Measurements from ENCODE around the gene ADISSP.
A peak's percentile ranks its signal among the peaks of the same experiment; 100 is the strongest.

The ADISSP gene

DNA sequence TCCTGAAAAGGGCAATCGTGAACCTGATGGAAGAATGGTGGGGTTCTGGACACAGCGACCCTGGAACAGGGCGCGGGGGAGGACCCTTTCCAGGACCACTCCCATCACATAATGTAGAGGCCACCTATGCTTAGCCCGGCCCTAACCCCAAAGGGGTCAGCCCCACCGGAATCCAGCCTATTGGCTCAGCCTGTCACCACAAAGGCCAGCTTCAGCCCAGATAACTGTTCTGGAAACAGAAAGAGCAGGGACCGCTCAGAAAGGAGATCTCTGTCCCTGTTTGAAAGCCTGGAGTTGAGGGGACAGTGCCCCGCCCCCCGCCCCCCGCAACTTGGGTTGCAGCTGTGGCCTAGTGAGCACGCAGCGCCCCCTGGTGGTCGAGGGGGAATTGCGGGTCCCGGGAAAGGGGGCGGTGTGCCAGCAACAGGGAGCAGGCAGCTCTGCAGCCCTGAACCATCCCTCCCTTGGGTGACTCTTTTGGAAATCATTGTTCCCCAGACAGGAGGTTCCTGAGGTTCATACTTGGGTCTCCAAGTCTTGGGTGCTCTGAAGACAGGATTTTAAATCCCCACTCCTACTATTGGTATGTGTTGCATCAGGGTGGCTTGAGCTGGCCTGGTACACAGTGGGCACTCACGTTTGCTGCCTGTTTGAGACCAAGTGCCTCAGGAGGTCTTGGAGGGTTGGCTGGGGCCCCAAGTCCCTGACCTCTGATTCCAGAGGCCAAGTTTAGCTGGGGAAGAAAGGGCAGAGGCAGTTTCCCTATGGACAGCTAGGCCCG is 56.7 kb downstream of the ADISSP start:
- DNase-seq = peak; percentile 77

- no peak for DNase-seq
Measured at GRCh38 chr20:3710011-3710466, 57.5 kb downstream of the ADISSP start.

- no peak for DNase-seq
Measured at GRCh38 chr20:3707508-3707899, 60.0 kb downstream of the ADISSP start.

DNA sequence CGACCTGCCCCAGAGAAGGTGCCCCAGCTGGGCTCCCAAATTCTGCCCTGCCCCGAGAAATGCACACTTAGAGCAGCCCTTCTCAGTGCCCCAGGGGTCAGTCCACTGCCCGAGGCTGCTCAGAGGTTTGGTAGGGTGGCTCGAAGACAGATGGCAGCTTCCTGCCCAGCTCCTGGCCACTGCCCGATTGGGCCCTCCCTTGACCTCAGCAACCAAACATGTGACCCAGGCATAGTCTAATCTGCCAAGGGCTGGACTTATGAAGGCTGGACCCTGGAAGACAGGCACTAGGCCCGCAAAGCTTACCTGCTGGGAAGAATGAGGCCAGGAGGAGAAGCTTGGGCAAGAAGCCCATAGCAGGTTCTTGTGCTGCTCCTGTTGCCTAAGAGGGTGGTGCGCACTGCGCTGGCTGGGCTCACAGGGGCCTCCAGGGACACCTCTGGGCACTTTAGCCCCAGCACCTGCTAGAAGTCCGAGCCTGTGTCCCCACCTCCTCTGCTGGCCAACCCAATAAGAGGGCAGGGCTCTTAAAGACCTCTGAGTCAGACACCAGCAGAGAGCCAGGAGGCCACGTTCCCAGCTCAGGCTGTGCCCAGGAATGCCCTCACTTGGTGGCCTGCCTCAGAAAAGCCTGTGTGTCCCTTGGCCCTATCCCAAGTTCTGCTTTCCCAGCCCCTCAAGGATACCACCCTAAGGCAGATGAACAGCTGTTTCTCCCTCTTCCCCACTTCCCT is 60.6 kb downstream of the ADISSP start:
- DNase-seq = no peak

GRCh38 chr20:3705970-3706739 is 61.4 kb downstream of the ADISSP start:
- DNase-seq = no peak

DNA sequence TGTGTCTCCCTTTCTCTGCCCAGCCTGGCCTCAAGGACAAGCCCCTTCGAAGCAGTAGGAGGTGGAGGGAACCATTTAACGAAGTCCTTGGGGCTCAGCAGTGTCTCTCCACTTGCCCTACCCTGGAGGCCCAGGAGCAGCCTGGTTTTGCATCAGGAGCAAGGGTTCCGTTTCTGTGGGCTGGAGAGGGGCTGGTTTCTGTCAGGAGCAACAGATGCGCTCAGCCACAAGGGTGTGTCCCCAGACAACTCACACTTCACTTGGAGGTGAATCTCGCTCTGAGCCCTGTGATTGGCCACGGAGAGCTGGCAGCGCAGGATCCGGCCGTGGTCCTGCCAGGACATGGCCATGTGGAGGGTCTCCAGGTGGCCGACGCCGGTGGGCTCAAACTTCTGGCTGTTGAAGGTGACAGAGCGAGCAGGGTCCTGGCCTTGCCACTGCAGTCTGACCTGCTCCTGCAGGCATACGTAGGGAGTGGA is 62.0 kb downstream of the ADISSP start:
- no peak for DNase-seq

DNA sequence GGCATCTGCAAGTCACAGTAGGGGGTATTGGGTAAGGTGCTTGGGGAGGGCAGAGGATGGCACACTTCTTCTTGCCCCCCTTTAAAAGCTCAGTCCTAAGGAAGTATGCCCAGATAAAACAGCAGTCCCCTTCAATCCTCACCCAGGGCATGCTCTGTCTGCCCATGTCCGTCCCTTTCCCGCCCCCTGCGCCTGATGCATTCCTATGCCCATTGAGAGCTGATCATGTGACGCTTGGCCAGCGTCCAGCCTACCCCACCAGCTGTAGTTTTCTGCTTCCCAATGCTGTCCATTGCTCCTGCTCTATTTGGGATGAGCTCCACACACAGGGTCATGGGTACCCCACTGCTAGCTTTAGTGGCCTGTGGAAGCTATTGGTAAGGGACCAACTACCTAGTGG is 63.5 kb downstream of the ADISSP start:
- DNase-seq = no peak

All from hematopoietic multipotent progenitor cell treated with erythropoietin and hydrocortisone succinate and interleukin-3 and kit ligand, for 4 days (in vitro differentiated cells).